Uterus (tissue), 2 donors: Measurements from ENCODE around the gene ANKRD13B.

Experiments
- CTCF ChIP-seq, 4 experiments: fragments of 200-600 bp in 2 of 4; fragments of 450-650 bp in 2 of 4; sonication (generic) in 2 of 4; IDR thresholded peaks; one replicate each; pipeline ENCODE4 v1.5.1; 2016 to 2019; ENCODE audit warnings: antibody characterized with exemption in 4 of 4, mild to moderate bottlenecking in 2 of 4, moderate library complexity in 1 of 4
- POLR2A ChIP-seq, 2 donors: fragments of 450-650 bp; IDR thresholded peaks; one replicate each; pipeline ENCODE4 v1.6.1; 2016; ENCODE audit warnings: antibody characterized with exemption in 2 of 2, mild to moderate bottlenecking in 1 of 2, moderate library complexity in 1 of 2

GRCh38 chr17:29620271-29620670, 27.3 kb downstream of the ANKRD13B start:
- TF ChIP-seq CTCF (IDR thresholded peaks at IDR 0.05) (no peak), POLR2A (IDR thresholded peaks at IDR 0.05) (no peak)
